ENCODE results near the gene ZSCAN1. TPM values are rescaled to one million over a fixed set of nuclear protein-coding genes. Genes with fewer than 3 reads are reported as not detected.

Gene ZSCAN1
- total RNA-seq, 1 experiment from 2014 or later, result 1.3 TPM

- TF ChIP-seq USF1 (CRISPR knock-in tag; IDR thresholded peaks at IDR 0.05), result no peak
- no peak for TF ChIP-seq ZNF317 (CRISPR knock-in tag; IDR thresholded peaks at IDR 0.05; ENCODE audit: borderline replicate concordance, low read depth)
- TF ChIP-seq ZNF219 (CRISPR knock-in tag; IDR thresholded peaks at IDR 0.05; ENCODE audit: borderline replicate concordance), result no peak
- TF ChIP-seq CREM (CRISPR knock-in tag; IDR thresholded peaks at IDR 0.05), result no peak
- TF ChIP-seq E2F5 (CRISPR knock-in tag; IDR thresholded peaks at IDR 0.05), result no peak
- no peak for TF ChIP-seq SMAD3 (CRISPR knock-in tag; IDR thresholded peaks at IDR 0.05; ENCODE audit: borderline replicate concordance)
Measured at GRCh38 chr19:58067240-58067912, 33.6 kb downstream of the ZSCAN1 start (continued).

- H3K9me3 Mint-ChIP-seq, result peaks cover 12% of the 10 kb centered on the region
- H3K36me3 Mint-ChIP-seq, result peaks cover 17% of the 10 kb centered on the region
- H3K4me3 Mint-ChIP-seq, result no peak overlapping the region
- no peak overlapping the region for H3K27ac Mint-ChIP-seq
- ChIA-PET CTCF (no interaction called here), POLR2A (no interaction called here)
- peaks cover 9% of the 10 kb centered on the region for H3K27me3 Mint-ChIP-seq (ENCODE audit: low read depth)
- H3K4me1 Mint-ChIP-seq, result no peaks in the 10 kb centered on the region
- TF ChIP-seq AFF4 (CRISPR knock-in tag; IDR thresholded peaks at IDR 0.05; ENCODE audit: borderline replicate concordance), result no peak
- TF ChIP-seq ZNF532 (CRISPR knock-in tag; IDR thresholded peaks at IDR 0.05; ENCODE audit: borderline replicate concordance), result no peak
- TF ChIP-seq USF1 (CRISPR knock-in tag; IDR thresholded peaks at IDR 0.05), result no peak
- no peak for TF ChIP-seq NR2C2 (CRISPR knock-in tag; IDR thresholded peaks at IDR 0.05)
- TF ChIP-seq RELA (CRISPR knock-in tag; IDR thresholded peaks at IDR 0.05; ENCODE audit: borderline replicate concordance), result no peak
- no peak for TF ChIP-seq GTF2I (CRISPR knock-in tag; conservative IDR thresholded peaks at IDR 0.05)
- no peak for TF ChIP-seq IRF1 (CRISPR knock-in tag; IDR thresholded peaks at IDR 0.05)
- TF ChIP-seq NFATC4 (CRISPR knock-in tag; IDR thresholded peaks at IDR 0.05), result no peak
- TF ChIP-seq MYBL2 (CRISPR knock-in tag; IDR thresholded peaks at IDR 0.05), result no peak
- TF ChIP-seq NFYB (CRISPR knock-in tag; conservative IDR thresholded peaks at IDR 0.05; ENCODE audit: low read depth), result no peak
- TF ChIP-seq GABPB1 (CRISPR knock-in tag; IDR thresholded peaks at IDR 0.05), result no peak
- TF ChIP-seq ZNF232 (CRISPR knock-in tag; IDR thresholded peaks at IDR 0.05), result no peak
- no peak for TF ChIP-seq ZBTB21 (CRISPR knock-in tag; IDR thresholded peaks at IDR 0.05; ENCODE audit: borderline replicate concordance)
- no peak for TF ChIP-seq SMAD4 (CRISPR knock-in tag; IDR thresholded peaks at IDR 0.05)
- no peak for TF ChIP-seq ZNF416 (CRISPR knock-in tag; IDR thresholded peaks at IDR 0.05)
- TF ChIP-seq ZNF121 (CRISPR knock-in tag; IDR thresholded peaks at IDR 0.05), result no peak
- DNase-seq (ENCODE audit: low spot score), result no peak
- no peak for ATAC-seq
Measured at GRCh38 chr19:58079792-58080191, 46.0 kb downstream of the ZSCAN1 start.
